Neuronal stem cell (in vitro differentiated cells): ENCODE data around the gene FCMR.
A peak's percentile ranks its signal among the peaks of the same experiment; 100 is the strongest.

ENCODE experiments used
- DNase-seq: peaks from one replicate; pipeline ENCODE4 v3.0.0-alpha.2; 2013; ENCODE audit warnings: low spot score
- H2AFZ ChIP-seq: one replicate; pipeline ENCODE4 v1.6.1; 2013; ENCODE audit warnings: mild to moderate bottlenecking, low read length, inconsistent platforms
- H2AK5ac ChIP-seq: 2 replicates; pipeline ENCODE4 v1.6.1; 2013; ENCODE audit warnings: low read depth, mild to moderate bottlenecking, inconsistent platforms, low read length, moderate library complexity, mixed read lengths
- H2BK120ac ChIP-seq: 2 replicates; pipeline ENCODE4 v1.6.1; 2013; ENCODE audit warnings: low read depth, mild to moderate bottlenecking, inconsistent platforms, low read length, moderate library complexity, mixed read lengths
- H2BK12ac ChIP-seq: one replicate; pipeline ENCODE4 v1.6.1; 2013; ENCODE audit warnings: low read length, inconsistent platforms
- H2BK15ac ChIP-seq: 2 replicates; pipeline ENCODE4 v1.6.1; 2013; ENCODE audit warnings: mild to moderate bottlenecking, low read length, inconsistent platforms, mixed read lengths
- H2BK5ac ChIP-seq: one replicate; pipeline ENCODE4 v1.6.1; 2013; ENCODE audit warnings: inconsistent platforms, mild to moderate bottlenecking, low read length, moderate library complexity
- H3K14ac ChIP-seq: one replicate; pipeline ENCODE4 v1.6.1; 2013; ENCODE audit warnings: low read length, inconsistent platforms
- H3K18ac ChIP-seq: 2 replicates; pipeline ENCODE4 v1.6.1; 2013; ENCODE audit warnings: low read length, inconsistent platforms
- H3K23ac ChIP-seq: 2 replicates; pipeline ENCODE4 v1.6.1; 2013; ENCODE audit warnings: low read depth, mild to moderate bottlenecking, mixed read lengths, low read length, inconsistent platforms; ENCODE audit not compliant: poor library complexity
- H3K27ac ChIP-seq: replicated peaks from 3 replicates; pipeline ENCODE4 v1.5.1; 2013; ENCODE audit warnings: low read length, inconsistent platforms
- H3K27me3 ChIP-seq, 3 experiments: 2 replicates each; pipeline ENCODE4 v1.6.1; 2013; ENCODE audit warnings: low read length in 3 of 3, mild to moderate bottlenecking in 2 of 3, inconsistent platforms in 1 of 3, low read depth in 1 of 3, mixed read lengths in 1 of 3, moderate library complexity in 1 of 3; ENCODE audit not compliant: control insufficient read depth in 3 of 3, insufficient read depth in 3 of 3
- H3K36me3 ChIP-seq, 2 donors: replicated peaks in 1 of 2; 2 replicates each; pipeline ENCODE4 v1.6.1; 2013; ENCODE audit warnings: low read length in 2 of 2; ENCODE audit not compliant: control insufficient read depth in 2 of 2, insufficient read depth in 2 of 2
- H3K4ac ChIP-seq: 2 replicates; pipeline ENCODE4 v1.6.1; 2013; ENCODE audit warnings: inconsistent platforms, mild to moderate bottlenecking, low read length, moderate library complexity
- H3K4me1 ChIP-seq, 2 donors: 1 replicate in 1 of 2; 2 replicates in 1 of 2; pipeline ENCODE4 v1.6.1; 2013; ENCODE audit warnings: low read length in 2 of 2, low read depth in 1 of 2; ENCODE audit not compliant: control insufficient read depth in 2 of 2, insufficient read depth in 1 of 2
- H3K4me2 ChIP-seq: one replicate; pipeline ENCODE4 v1.6.1; 2013; ENCODE audit warnings: mild to moderate bottlenecking, low read length, inconsistent platforms; ENCODE audit not compliant: insufficient read depth, poor library complexity, severe bottlenecking
- H3K4me3 ChIP-seq, 2 donors: 2 replicates each; pipeline ENCODE4 v1.5.1; 2013; ENCODE audit warnings: low read length in 2 of 2, mild to moderate bottlenecking in 2 of 2, inconsistent platforms in 1 of 2, moderate library complexity in 1 of 2
- H3K79me1 ChIP-seq: one replicate; pipeline ENCODE4 v1.6.1; 2013; ENCODE audit warnings: low read depth, mild to moderate bottlenecking, inconsistent platforms, low read length, moderate library complexity
- H3K9ac ChIP-seq: one replicate; pipeline ENCODE4 v1.6.1; 2013; ENCODE audit warnings: mild to moderate bottlenecking, low read depth, low read length, inconsistent platforms; ENCODE audit not compliant: poor library complexity
- H3K9me3 ChIP-seq, 2 donors: replicated peaks in 1 of 2; 2 replicates each; pipeline versions ENCODE3 to v1.6.1; 2013; ENCODE audit warnings: low read length in 2 of 2, mild to moderate bottlenecking in 2 of 2, inconsistent platforms in 1 of 2, low read depth in 1 of 2, mixed read lengths in 1 of 2, moderate library complexity in 1 of 2; ENCODE audit not compliant: control insufficient read depth in 2 of 2, insufficient read depth in 1 of 2
- H4K8ac ChIP-seq: one replicate; pipeline ENCODE4 v1.6.1; 2013; ENCODE audit warnings: low read depth, mild to moderate bottlenecking, inconsistent platforms, low read length, moderate library complexity
- H4K91ac ChIP-seq: one replicate; pipeline ENCODE4 v1.6.1; 2013; ENCODE audit warnings: low read length, low read depth, mild to moderate bottlenecking, inconsistent platforms; ENCODE audit not compliant: poor library complexity
- WGBS, 2 donors: extraction: QIAGEN DNeasy Blood & Tissue Kit; methylation state at CpG; one replicate each; pipeline ENCODE4 v1.1.7; 2013; ENCODE audit warnings: missing lambda C conversion rate in 2 of 2, mixed read lengths in 1 of 2; ENCODE audit not compliant: insufficient read length in 2 of 2, insufficient replicate concordance in 1 of 2; ENCODE audit errors: extremely low coverage in 2 of 2; 5-methylcytosine and 5-hydroxymethylcytosine counted together

Gene FCMR

DNA sequence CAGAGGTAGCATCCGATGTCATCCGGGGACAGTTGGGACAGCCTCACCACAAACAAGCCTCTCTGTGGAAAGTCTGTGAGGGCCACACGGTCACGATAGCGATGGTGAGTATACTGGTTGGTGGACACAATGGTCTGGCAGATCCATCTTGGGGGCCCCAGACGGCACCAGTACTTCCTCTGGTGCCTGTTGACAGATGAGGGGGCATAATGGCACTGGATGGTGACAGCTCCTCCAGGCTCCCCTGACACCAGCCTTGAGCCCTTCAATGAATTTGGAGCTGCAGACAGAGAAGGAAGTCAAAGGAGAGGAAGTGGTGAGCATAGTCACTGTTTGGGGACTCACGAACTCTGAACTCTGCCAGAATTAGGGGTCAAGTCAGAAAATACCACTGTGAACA lies 40.5 kb upstream of the FCMR start:
- H3K4ac ChIP-seq, result no peak overlapping the region
- H2AFZ ChIP-seq, result no peak overlapping the region
- no peak overlapping the region for H3K14ac ChIP-seq
- no peak overlapping the region for H2BK5ac ChIP-seq
- no peak overlapping the region for H3K9ac ChIP-seq
- no peaks in the 10 kb centered on the region for H3K9me3 ChIP-seq
- H4K8ac ChIP-seq, result no peak overlapping the region
- H3K23ac ChIP-seq, result no peak overlapping the region
- H3K36me3 ChIP-seq, result no peaks in the 10 kb centered on the region
- no peak overlapping the region for H2AK5ac ChIP-seq
- no peaks in the 10 kb centered on the region for H3K79me1 ChIP-seq
- WGBS, 2 donors, result no CpG with 5 or more reads among the region's 7 CpGs
- H3K4me1 ChIP-seq, result no peaks in the 10 kb centered on the region
- no peak overlapping the region for H2BK12ac ChIP-seq
- H2BK120ac ChIP-seq, result no peak overlapping the region
- H3K4me2 ChIP-seq, result no peak overlapping the region
- no peak overlapping the region for H3K4me3 ChIP-seq
- H3K18ac ChIP-seq, result no peak overlapping the region
- H3K27me3 ChIP-seq, result peaks cover 0 to 3% (median 0%) of the 10 kb centered on the region in 3 experiments
- no peak for DNase-seq
- H4K91ac ChIP-seq, result no peak overlapping the region
- H2BK15ac ChIP-seq, result no peak overlapping the region
- no peak overlapping the region for H3K27ac ChIP-seq

DNA sequence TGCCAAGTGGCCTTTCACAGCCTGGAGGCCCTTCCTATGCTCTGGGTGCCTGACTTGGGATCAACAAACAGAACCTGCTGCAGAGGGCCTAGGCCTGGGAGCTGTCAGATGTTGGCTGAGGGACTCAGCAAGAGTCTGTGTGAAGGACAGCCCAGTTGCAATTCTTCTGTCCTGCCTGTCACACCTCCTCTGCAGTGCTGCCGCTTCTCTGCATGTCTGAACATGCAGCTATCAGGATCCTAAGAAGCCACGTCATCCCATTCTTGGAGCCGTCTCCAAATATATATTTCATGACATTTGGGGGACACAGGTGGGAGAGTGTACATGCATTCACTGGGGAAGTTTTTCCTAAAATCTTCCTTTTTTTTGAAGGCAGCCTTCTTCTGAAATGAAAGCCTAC lies 39.9 kb upstream of the FCMR start:
- Histone ChIP-seq H3K27ac (no peak overlapping the region), H3K23ac (no peak overlapping the region), H2BK15ac (no peak overlapping the region), H3K79me1 (no peaks in the 10 kb centered on the region), H3K36me3 (no peaks in the 10 kb centered on the region), H2BK120ac (no peak overlapping the region), H3K4me2 (no peak overlapping the region), H2BK12ac (no peak overlapping the region), H3K4me3 (no peak overlapping the region), H2AK5ac (no peak overlapping the region), H3K18ac (peak overlapping the region; percentile 1), H3K27me3 (peaks cover 0 to 3% (median 0%) of the 10 kb centered on the region in 3 experiments), H4K8ac (no peak overlapping the region), H3K14ac (no peak overlapping the region), H4K91ac (no peak overlapping the region), H3K9ac (no peak overlapping the region), H3K9me3 (no peaks in the 10 kb centered on the region), H2AFZ (peak overlapping the region; percentile 23), H3K4me1 (no peaks in the 10 kb centered on the region), H3K4ac (no peak overlapping the region), H2BK5ac (no peak overlapping the region)
- WGBS, 2 donors, result no CpG with 5 or more reads among the region's 3 CpGs
- no peak for DNase-seq

DNA sequence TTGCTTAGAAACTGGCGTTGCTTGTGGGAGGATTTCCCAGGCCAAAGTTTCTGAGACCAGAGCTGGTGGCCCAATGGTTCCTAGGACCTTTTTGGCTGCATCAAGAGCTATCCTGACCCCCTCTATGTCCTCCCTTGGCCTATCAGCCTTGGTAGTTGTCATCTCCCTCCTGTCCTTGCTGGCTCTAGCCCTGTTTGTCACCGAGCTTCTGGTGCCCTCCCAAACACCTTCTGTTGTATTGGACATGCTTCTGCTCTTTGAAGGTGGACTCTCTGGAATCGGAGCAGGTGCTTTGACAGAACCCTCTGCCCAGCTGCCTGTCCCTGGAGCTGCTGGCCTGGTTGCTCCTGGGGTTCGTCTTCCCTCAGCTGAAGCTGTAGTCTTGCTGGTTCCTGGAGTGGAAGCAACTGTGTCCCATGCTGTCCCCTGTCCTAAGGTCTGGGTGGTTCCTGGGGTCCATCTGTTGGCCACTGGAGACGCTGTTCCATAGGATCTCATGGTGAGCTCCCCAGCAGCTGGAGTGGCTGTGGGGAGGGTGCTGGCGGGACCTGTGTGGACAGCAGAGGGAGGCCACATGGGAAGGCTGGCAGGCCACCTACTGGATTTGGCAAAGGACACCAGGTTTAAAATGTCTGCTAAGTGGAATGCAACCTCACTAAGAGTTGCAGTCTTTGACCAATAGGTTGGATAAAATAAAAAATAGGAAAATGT lies 39.1 kb upstream of the FCMR start:
- no peak for DNase-seq
- no peak overlapping the region for H4K8ac ChIP-seq
- no peak overlapping the region for H2BK12ac ChIP-seq
- no peak overlapping the region for H2AFZ ChIP-seq
- no peak overlapping the region for H2BK120ac ChIP-seq
- no peaks in the 10 kb centered on the region for H3K9me3 ChIP-seq
- H2BK15ac ChIP-seq, result peak overlapping the region; percentile 24
- no peak overlapping the region for H3K23ac ChIP-seq
- H3K79me1 ChIP-seq, result no peaks in the 10 kb centered on the region
- H2BK5ac ChIP-seq, result no peak overlapping the region
- peaks cover under 1 to 4% of the 10 kb centered on the region in 2 donors for H3K4me1 ChIP-seq
- H3K14ac ChIP-seq, result no peak overlapping the region
- no peaks in the 10 kb centered on the region for H3K36me3 ChIP-seq
- H3K18ac ChIP-seq, result peak overlapping the region; percentile 71
- H3K4me2 ChIP-seq, result no peak overlapping the region
- no peak overlapping the region for H4K91ac ChIP-seq
- H3K27me3 ChIP-seq, result peaks cover 0 to 9% (median 0%) of the 10 kb centered on the region in 3 experiments
- H2AK5ac ChIP-seq, result no peak overlapping the region
- H3K4ac ChIP-seq, result no peak overlapping the region
- no CpG with 5 or more reads among the region's 6 CpGs for WGBS, 2 donors
- no peak overlapping the region for H3K27ac ChIP-seq
- H3K4me3 ChIP-seq, result no peak overlapping the region
- no peak overlapping the region for H3K9ac ChIP-seq

DNA sequence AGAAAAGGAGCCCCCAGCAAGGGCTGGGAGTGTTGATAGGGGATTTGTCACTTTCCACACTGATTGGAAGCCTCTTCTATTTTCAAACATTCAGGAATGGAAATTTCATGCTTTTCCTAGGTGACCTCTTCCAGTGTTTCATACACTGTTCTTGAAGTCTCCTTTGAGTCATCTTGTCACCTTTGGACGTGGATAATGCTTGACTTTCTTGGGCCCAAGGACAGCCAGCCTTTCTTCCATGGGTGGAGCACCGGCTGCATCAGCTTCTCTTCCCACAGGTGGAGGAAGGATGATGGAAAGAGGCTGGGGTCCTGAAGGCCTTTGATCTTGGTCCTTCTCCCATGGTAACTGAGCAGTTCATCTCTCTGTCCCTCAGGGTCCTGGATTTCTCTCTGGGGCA lies 36.4 kb upstream of the FCMR start:
- Histone ChIP-seq H3K4me2 (no peak overlapping the region), H3K9ac (no peak overlapping the region), H3K79me1 (no peaks in the 10 kb centered on the region), H3K27me3 (peaks cover 0 to 18% (median 0%) of the 10 kb centered on the region in 3 experiments), H3K4me1 (peaks cover 3 to 6% of the 10 kb centered on the region in 2 donors), H4K91ac (no peak overlapping the region), H4K8ac (no peak overlapping the region), H2BK15ac (no peak overlapping the region), H2BK12ac (no peak overlapping the region), H3K9me3 (no peaks in the 10 kb centered on the region), H3K23ac (no peak overlapping the region), H3K4me3 (no peak overlapping the region), H2BK120ac (no peak overlapping the region), H3K4ac (no peak overlapping the region), H3K18ac (no peak overlapping the region), H2BK5ac (no peak overlapping the region), H3K36me3 (no peaks in the 10 kb centered on the region), H2AFZ (no peak overlapping the region), H2AK5ac (no peak overlapping the region), H3K27ac (no peak overlapping the region), H3K14ac (no peak overlapping the region)
- no CpG with 5 or more reads among the region's 2 CpGs for WGBS, 2 donors
- no peak for DNase-seq
